Testis (tissue), 3 donors: ENCODE data around the gene POMGNT1. TPM values are rescaled to one million over a fixed set of nuclear protein-coding genes. Genes with fewer than 3 reads are reported as not detected.

Experiments
- DNase-seq: peaks from one replicate; pipeline ENCODE4 v3.0.0-alpha.2; 2019
- H3K27ac ChIP-seq, 2 donors: fragments of 200-600 bp; sonication (generic); one replicate each; pipeline ENCODE4 v1.5.1; 2019
- H3K27me3 ChIP-seq: fragments of 200-600 bp; sonication (generic); one replicate; pipeline ENCODE4 v1.5.1; 2019
- H3K36me3 ChIP-seq: fragments of 200-600 bp; sonication (generic); one replicate; pipeline ENCODE4 v1.5.1; 2017; ENCODE audit warnings: low read depth; ENCODE audit errors: missing control alignments
- H3K4me1 ChIP-seq: fragments of 200-600 bp; sonication (generic); one replicate; pipeline ENCODE4 v1.5.1; 2019
- H3K4me3 ChIP-seq, 2 donors: fragments of 200-600 bp; sonication (generic); one replicate each; pipeline ENCODE4 v1.5.1; 2017 to 2019
- H3K9me3 ChIP-seq: fragments of 200-600 bp; sonication (generic); one replicate; pipeline ENCODE4 v1.5.1; 2017
- CTCF ChIP-seq, 3 experiments: fragments of 450-650 bp in 2 of 3; fragments of 200-600 bp in 1 of 3; sonication (generic) in 1 of 3; IDR thresholded peaks; one replicate each; pipeline ENCODE4 v1.5.1; 2016 to 2019; ENCODE audit warnings: antibody characterized with exemption in 3 of 3, mild to moderate bottlenecking in 2 of 3, moderate library complexity in 1 of 3
- POLR2A ChIP-seq: fragments of 450-650 bp; IDR thresholded peaks from one replicate; pipeline ENCODE4 v1.6.1; 2017; ENCODE audit warnings: antibody characterized with exemption, mild to moderate bottlenecking, moderate library complexity
- WGBS, 2 donors: methylation state at CpG; one replicate each; pipeline ENCODE4 v1.1.5; 2018; 5-methylcytosine and 5-hydroxymethylcytosine counted together
- intact Hi-C: fragments of 100-400 bp; cut with DNase I; formaldehyde crosslinking; loops from one replicate; pipeline ENCODE4 v1.15.1; 2023; ENCODE audit warnings: low total_unique reads
- polyA plus RNA-seq: library from polyadenylated mRNA; stranded (reverse); fragments of 350-450 nt; fragmentation: Illumina TruSeq; extraction: RNeasy Lipid Tissue Mini Kit (QIAGEN cat#74804); gene quantifications from one replicate; pipeline ENCODE4 v1.2.3, GENCODE V29; 2014; ENCODE audit warnings: low read depth, low replicate concordance; ENCODE audit not compliant: insufficient read depth
- total RNA-seq, 2 donors: library from RNA; depleted of rRNA; stranded (reverse); fragments of >200 nt; gene quantifications; one replicate each; pipeline ENCODE4 v1.2.3, GENCODE V29; 2016

POMGNT1 gene
- total and polyA plus RNA-seq, 3 donors from 2014 or later: 84.9 to 133 (median 112) TPM

- Histone ChIP-seq H3K4me1 (peaks cover 19% of the 10 kb centered on the region), H3K27ac (no peak overlapping the region), H3K36me3 (no peaks in the 10 kb centered on the region), H3K9me3 (no peaks in the 10 kb centered on the region), H3K4me3 (no peak overlapping the region), H3K27me3 (no peaks in the 10 kb centered on the region)
- intact Hi-C loops: no loop called here
- no peak for DNase-seq
- TF ChIP-seq POLR2A: no peak
- no peak for TF ChIP-seq CTCF (IDR thresholded peaks at IDR 0.05)
- WGBS, 2 donors: 83 to 84% methylated on average over 8 of the region's 8 CpGs
Measured at GRCh38 chr1:46171351-46171750, 26.9 kb downstream of the POMGNT1 start.

GRCh38 chr1:46169811-46170454 is 28.3 kb downstream of the POMGNT1 start:
- no peak for DNase-seq
- TF ChIP-seq CTCF (IDR thresholded peaks at IDR 0.05) (no peak), POLR2A (no peak)
- Histone ChIP-seq H3K27ac (no peak overlapping the region), H3K4me3 (no peak overlapping the region), H3K9me3 (no peaks in the 10 kb centered on the region), H3K4me1 (peaks cover 14% of the 10 kb centered on the region), H3K27me3 (no peaks in the 10 kb centered on the region), H3K36me3 (no peaks in the 10 kb centered on the region)
- intact Hi-C loops: no loop called here
- 88 to 90% methylated on average over 3 of the region's 3 CpGs for WGBS, 2 donors

GRCh38 chr1:46168477-46168876 is 29.8 kb downstream of the POMGNT1 start:
- H3K27me3 ChIP-seq: no peaks in the 10 kb centered on the region
- DNase-seq: no peak
- WGBS, 2 donors: 57% methylated on average over 1 of the region's 1 CpG
- TF ChIP-seq CTCF (IDR thresholded peaks at IDR 0.05) (no peak), POLR2A (no peak)
- no peaks in the 10 kb centered on the region for H3K9me3 ChIP-seq
- no peak overlapping the region for H3K4me3 ChIP-seq
- intact Hi-C loops: no loop called here
- no peaks in the 10 kb centered on the region for H3K36me3 ChIP-seq
- H3K4me1 ChIP-seq: peaks cover 5% of the 10 kb centered on the region
- no peak overlapping the region for H3K27ac ChIP-seq

- intact Hi-C loops: no loop called here
- H3K9me3 ChIP-seq: no peaks in the 10 kb centered on the region
- H3K36me3 ChIP-seq: no peaks in the 10 kb centered on the region
- no peaks in the 10 kb centered on the region for H3K27me3 ChIP-seq
- peak overlapping the region; percentile 26 to 58 for H3K4me3 ChIP-seq
- 9 to 15% methylated on average over 33 to 45 of the region's 47 CpGs for WGBS, 2 donors
- TF ChIP-seq CTCF (IDR thresholded peaks at IDR 0.05) (no peak), POLR2A (no peak)
- DNase-seq: peak; percentile 33
- H3K4me1 ChIP-seq: peaks cover 5% of the 10 kb centered on the region
- peak overlapping the region in 1 of 2 donors; percentile 62 for H3K27ac ChIP-seq
Measured at GRCh38 chr1:46166521-46167462, 31.4 kb downstream of the POMGNT1 start.
